HG03066 (cell line): ENCODE results near the gene CALU.

Source experiments
- ATAC-seq: cut with Tn5 transposase; IDR thresholded peaks from one replicate; pipeline ENCODE4 v1.9.1; 2021; ENCODE audit warnings: low read depth; ENCODE audit not compliant: unreplicated experiment

Gene CALU

GRCh38 chr7:128721376-128721775 is 17.8 kb upstream of the CALU start:
- ATAC-seq, result no peak

GRCh38 chr7:128724743-128725142 is 14.4 kb upstream of the CALU start:
- no peak for ATAC-seq

- no peak for ATAC-seq
Observed at GRCh38 chr7:128725531-128725930, 13.6 kb upstream of the CALU start.

GRCh38 chr7:128726059-128726736 is 13.0 kb upstream of the CALU start:
- no peak for ATAC-seq

GRCh38 chr7:128726737-128727072 is 12.5 kb upstream of the CALU start:
- ATAC-seq, result no peak

GRCh38 chr7:128727239-128727638 is 11.9 kb upstream of the CALU start:
- no peak for ATAC-seq

GRCh38 chr7:128728598-128728997 is 10.6 kb upstream of the CALU start:
- ATAC-seq, result no peak

GRCh38 chr7:128729494-128729893 is 9.7 kb upstream of the CALU start:
- ATAC-seq, result no peak

GRCh38 chr7:128731184-128731583 is 8.0 kb upstream of the CALU start:
- ATAC-seq, result no peak

GRCh38 chr7:128732521-128733277 is 6.5 kb upstream of the CALU start:
- no peak for ATAC-seq

GRCh38 chr7:128733278-128733645 is 5.9 kb upstream of the CALU start:
- ATAC-seq, result no peak

GRCh38 chr7:128734890-128735289 is 4.3 kb upstream of the CALU start:
- ATAC-seq, result no peak

- no peak for ATAC-seq
Observed at GRCh38 chr7:128735436-128735835, 3.7 kb upstream of the CALU start.

- no peak for ATAC-seq
Observed at GRCh38 chr7:128737441-128737840, 1.7 kb upstream of the CALU start.

- no peak for ATAC-seq
Observed at GRCh38 chr7:128737867-128738385, 1.2 kb upstream of the CALU start.

- no peak for ATAC-seq
Observed at GRCh38 chr7:128738570-128739047, 550 bp upstream of the CALU start.

GRCh38 chr7:128739990-128740682 is 977 bp downstream of the CALU start:
- ATAC-seq, result no peak

- ATAC-seq, result no peak
Observed at GRCh38 chr7:128740996-128741395, 1.8 kb downstream of the CALU start.

- no peak for ATAC-seq
Observed at GRCh38 chr7:128741491-128741890, 2.3 kb downstream of the CALU start.

GRCh38 chr7:128742206-128742605 is 3.0 kb downstream of the CALU start:
- ATAC-seq, result no peak

- ATAC-seq, result no peak
Observed at GRCh38 chr7:128743112-128743772, 4.1 kb downstream of the CALU start.
